K562 (cell line): ENCODE measurements around the gene TLL1. TPM values are rescaled to one million over a fixed set of nuclear protein-coding genes. Genes with fewer than 3 reads are reported as not detected.

Experiments used
- ATAC-seq: fragments of 200-7000 bp; cut with Tn5 transposase; 3 replicates; pipeline ENCODE4 v1.9.1; 2020; ENCODE audit warnings: moderate library complexity
- BruUV-seq: library from RNA; stranded (reverse); fragments of 400-500 nt; replicated peaks from 2 replicates; lab custom pipeline; 2021; lab: Mats Ljungman, UMichigan
- CTCF ChIA-PET: fragments of 300-600 bp; formaldehyde crosslinking; extraction: SDS; loops from one replicate; lab custom pipeline; 2021; ENCODE audit warnings: low intra/inter-chr PET ratio; lab: Yijun Ruan, JAX
- POLR2A ChIA-PET: fragments of 300-600, 350-650 bp; sonication (Branson Sonifier 250); formaldehyde crosslinking; extraction: SDS; loops from one replicate; lab custom pipeline; 2021; ENCODE audit warnings: antibody characterized with exemption, inconsistent platforms; lab: Yijun Ruan, JAX
- DNase-seq, 4 experiments: peaks; one replicate each; pipeline versions ENCODE4 v3.0.0 to v3.0.0-alpha.2; 2011 to 2018; ENCODE audit warnings: low spot score in 3 of 4, mixed read lengths in 3 of 4; ENCODE audit errors: extremely low read depth in 1 of 4
- FAIRE-seq: peaks from 2 replicates; lab custom pipeline; 2011; peaks lifted over from hg19 to GRCh38; lab: Jason Lieb, UNC
- H2AFZ ChIP-seq: 2 replicates; pipeline ENCODE4 v1.6.0; 2011; ENCODE audit warnings: low read depth, low read length, control low read depth, inconsistent platforms
- H3K27ac ChIP-seq: fragments of 200-600 bp; 3 replicates; pipeline ENCODE4 v1.8.0; 2011; ENCODE audit warnings: low read depth, mild to moderate bottlenecking, control low read depth, inconsistent platforms, low read length, moderate library complexity, mixed read lengths; ENCODE audit errors: extremely low read depth
- H3K27me3 ChIP-seq, 2 experiments: fragments of 300-600 bp in 1 of 2; 2 replicates in 1 of 2; 3 replicates in 1 of 2; pipeline versions ENCODE4 v1.6.0 to v1.8.0; 2011; ENCODE audit warnings: inconsistent platforms in 2 of 2, low read length in 2 of 2, mild to moderate bottlenecking in 1 of 2, mixed read lengths in 1 of 2, moderate library complexity in 1 of 2; ENCODE audit not compliant: control insufficient read depth in 2 of 2, insufficient read depth in 2 of 2
- H3K36me3 ChIP-seq: fragments of 300-600 bp; 3 replicates; pipeline ENCODE4 v1.8.0; 2011; ENCODE audit warnings: mild to moderate bottlenecking, low read length, inconsistent platforms; ENCODE audit not compliant: control insufficient read depth, insufficient read depth
- H3K4me1 ChIP-seq, 2 experiments: fragments of 200-600 bp in 1 of 2; replicated peaks in 1 of 2; 2 replicates in 1 of 2; 3 replicates in 1 of 2; pipeline versions ENCODE4 v1.5.1 to v1.8.0; 2011; ENCODE audit warnings: inconsistent platforms in 2 of 2, low read length in 2 of 2, mild to moderate bottlenecking in 1 of 2, mixed read lengths in 1 of 2, moderate library complexity in 1 of 2; ENCODE audit not compliant: control insufficient read depth in 2 of 2, insufficient read depth in 2 of 2
- H3K4me2 ChIP-seq: 2 replicates; pipeline ENCODE4 v1.6.1; 2011; ENCODE audit warnings: low read length, control low read depth, inconsistent platforms, mixed read lengths; ENCODE audit not compliant: insufficient read depth
- H3K4me3 ChIP-seq: fragments of 200-600 bp; sonication (generic), shearing (Covaris generic); 2 replicates; pipeline ENCODE4 v1.5.1; 2016; ENCODE audit warnings: control low read depth, inconsistent platforms
- H3K79me2 ChIP-seq: fragments of 200-600 bp; 3 replicates; pipeline ENCODE4 v1.8.0; 2011; ENCODE audit warnings: low read length, inconsistent platforms; ENCODE audit not compliant: control insufficient read depth, insufficient read depth
- H3K9ac ChIP-seq, 2 experiments: 2 replicates each; pipeline versions ENCODE4 v1.6.0 to v1.6.1; 2011; ENCODE audit warnings: low read depth in 2 of 2, low read length in 2 of 2, control low read depth in 1 of 2, inconsistent platforms in 1 of 2, mild to moderate bottlenecking in 1 of 2, mixed read lengths in 1 of 2; ENCODE audit not compliant: insufficient read depth in 1 of 2
- H3K9me1 ChIP-seq: one replicate; pipeline ENCODE4 v1.6.0; 2011; ENCODE audit warnings: inconsistent platforms, mild to moderate bottlenecking, low read length, moderate library complexity; ENCODE audit not compliant: control insufficient read depth, insufficient read depth
- H3K9me3 ChIP-seq: replicated peaks from 2 replicates; pipeline ENCODE4 v1.5.1; 2011; ENCODE audit warnings: low read depth, low read length, inconsistent platforms; ENCODE audit not compliant: control insufficient read depth, insufficient read depth
- H4K20me1 ChIP-seq: replicated peaks from 2 replicates; pipeline ENCODE4 v1.6.1; 2011; ENCODE audit warnings: low read length, inconsistent platforms, mixed read lengths; ENCODE audit not compliant: control insufficient read depth, insufficient read depth
- CBFA2T3 ChIP-seq: fragments of 450-650 bp; IDR thresholded peaks from 2 replicates; pipeline ENCODE4 v1.6.1; 2017
- DPF2 ChIP-seq: fragments of 450-650 bp; IDR thresholded peaks from 2 replicates; pipeline ENCODE4 v1.6.1; 2016
- E2F6 ChIP-seq, 2 experiments: IDR thresholded peaks; 2 replicates each; pipeline ENCODE4 v1.6.1; 2011; ENCODE audit warnings: borderline replicate concordance in 1 of 2, control low read depth in 1 of 2, low read depth in 1 of 2, low read length in 1 of 2, mild to moderate bottlenecking in 1 of 2, mixed read lengths in 1 of 2, moderate library complexity in 1 of 2; ENCODE audit not compliant: insufficient read depth in 1 of 2, insufficient read length in 1 of 2, poor library complexity in 1 of 2, severe bottlenecking in 1 of 2; ENCODE audit errors: extremely low read depth in 1 of 2
- MED1 ChIP-seq: sonication (generic); formaldehyde crosslinking; IDR thresholded peaks from 2 replicates; pipeline ENCODE4 v1.8.1; 2023; ENCODE audit warnings: missing genetic modification reagents, borderline replicate concordance
- MYC ChIP-seq, 2 experiments: fragments of 250-450 bp in 1 of 2; sonication (Bioruptor Pico) in 1 of 2; IDR thresholded peaks; 2 replicates each; pipeline versions ENCODE4 v1.5.1 to v1.6.1; 2012 to 2021; ENCODE audit warnings: low read depth in 2 of 2, borderline replicate concordance in 1 of 2, improper control_type of control experiment in 1 of 2, low read length in 1 of 2, mild to moderate bottlenecking in 1 of 2, moderate library complexity in 1 of 2
- NCOA1 ChIP-seq: fragments of 450-650 bp; IDR thresholded peaks from 2 replicates; pipeline ENCODE4 v1.6.1; 2016; ENCODE audit warnings: low read depth
- RAD51 ChIP-seq: fragments of 450-650 bp; IDR thresholded peaks from 2 replicates; pipeline ENCODE4 v1.7.1; 2016; ENCODE audit warnings: low read depth, mild to moderate bottlenecking, borderline replicate concordance
- SIRT6 ChIP-seq: IDR thresholded peaks from one replicate; pipeline ENCODE4 v1.6.1; 2012; ENCODE audit warnings: low read depth, mild to moderate bottlenecking, control low read depth, inconsistent platforms, low read length, moderate library complexity
- ZNF584 ChIP-seq: fragments of 200-800 bp; sonication (Bioruptor generic); IDR thresholded peaks from 2 replicates; pipeline ENCODE4 v1.6.1; 2016; ENCODE audit warnings: low read depth, mild to moderate bottlenecking, missing genetic modification characterization, missing compliant biosample characterization
- WGBS: fragments of 100-300 bp; shearing (Covaris generic); methylation state at CpG from one replicate; pipeline ENCODE4 v1.1.6; 2016; ENCODE audit warnings: low coverage, mixed read lengths; ENCODE audit not compliant: insufficient coverage; ENCODE audit errors: missing lambda C conversion rate; 5-methylcytosine and 5-hydroxymethylcytosine counted together
- in situ Hi-C: fragments of 300-500 bp; cut with MboI; formaldehyde crosslinking; loops from 4 replicates; pipeline ENCODE4 v1.15.0; 2018; ENCODE audit warnings: inconsistent platforms, mixed read lengths
- intact Hi-C: fragments of 100-400 bp; cut with micrococcal nuclease; formaldehyde crosslinking; loops from 2 replicates; pipeline ENCODE4 v1.14.2; 2022
- polyA plus RNA-seq, 8 experiments: library from polyadenylated mRNA; depleted of rRNA in 4 of 8; stranded (reverse) in 5 of 8; unstranded in 3 of 8; fragments of >200 nt; fragmentation: Nextera tagmentation in 2 of 8; fragmentation: Illumina TruSeq in 1 of 8; extraction: Ambion mirVana in 2 of 8; extraction: Trizol in 1 of 8; gene quantifications; 2 replicates each; pipeline versions ENCODE4 v1.2.1 to v1.2.3, GENCODE V29; 2011 to 2014; ENCODE audit warnings: inconsistent platforms in 1 of 8, missing spikeins in 1 of 8
- total RNA-seq, 7 experiments: library from RNA; depleted of rRNA in 6 of 7; stranded (reverse); fragments of >200 nt in 6 of 7; fragmentation: Illumina TruSeq in 2 of 7; extraction: Trizol in 2 of 7; gene quantifications; 2 replicates each; pipeline versions ENCODE4 v1.2.1 to v1.2.3, GENCODE V29; 2011 to 2021; ENCODE audit warnings: low replicate concordance in 1 of 7
- TF ChIP-seq, protein P1 (sequence below), 3 experiments: fragments of 200-800 bp in 1 of 3; fragments of 250-450 bp in 1 of 3; fragments of 450-650 bp in 1 of 3; sonication (Bioruptor Pico) in 1 of 3; sonication (Bioruptor generic) in 1 of 3; formaldehyde crosslinking in 1 of 3; IDR thresholded peaks; 2 replicates each; pipeline versions ENCODE4 v1.6.1 to v1.8.0; 2016 to 2022; ENCODE audit warnings: mild to moderate bottlenecking in 2 of 3, missing genetic modification characterization in 2 of 3, missing compliant biosample characterization in 1 of 3, moderate library complexity in 1 of 3

Gene TLL1
- total and polyA plus RNA-seq, 9 of the 15 experiments (the other 6 are each of a cell fraction or from before 2014, with no cell fraction given) = not detected

DNA sequence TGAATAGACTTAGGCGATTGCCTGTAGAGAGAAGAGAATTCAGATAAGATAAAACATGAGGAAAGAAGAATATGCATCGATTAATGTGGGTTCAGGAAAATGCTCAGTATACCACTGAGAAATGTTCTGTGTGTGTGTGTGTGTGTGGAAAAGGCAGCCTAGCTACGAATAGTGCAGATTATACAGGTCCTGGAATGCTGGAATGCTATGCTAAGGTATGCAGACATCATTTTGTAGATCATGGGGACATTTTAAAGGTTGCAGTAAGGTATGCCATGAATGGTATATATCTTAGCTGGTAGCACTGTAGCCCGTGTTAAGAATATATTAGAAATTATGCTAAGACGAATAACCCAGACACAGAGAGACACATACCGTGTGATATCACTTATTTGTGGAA is 267.9 kb downstream of the TLL1 start:
- FAIRE-seq (no peak), ATAC-seq (no peak), DNase-seq (no peak)
- Histone ChIP-seq H2AFZ (no peak overlapping the region), H3K79me2 (no peaks in the 10 kb centered on the region), H3K36me3 (no peaks in the 10 kb centered on the region), H3K27ac (no peak overlapping the region), H3K27me3 (no peaks in the 10 kb centered on the region), H4K20me1 (no peaks in the 10 kb centered on the region), H3K9me3 (no peaks in the 10 kb centered on the region), H3K4me2 (no peak overlapping the region), H3K9ac (no peak overlapping the region), H3K4me1 (no peaks in the 10 kb centered on the region), H3K4me3 (no peak overlapping the region), H3K9me1 (no peaks in the 10 kb centered on the region)
- intact Hi-C loops = no loop called here
- in situ Hi-C loops = no loop called here
- no TSS peak for BruUV-seq
- WGBS = 0% methylated on average over 6 of the region's 6 CpGs
- ChIA-PET CTCF (no interaction called here), POLR2A (no interaction called here)
- TF ChIP-seq NCOA1 (no peak), SIRT6 (no peak), CBFA2T3 (no peak)

- no peak for DNase-seq
- no peak for ATAC-seq
- TF ChIP-seq ZNF584 (CRISPR knock-in tag) = no peak
- TF ChIP-seq MYC (IDR thresholded peaks at IDR 0.05; ENCODE audit: low read depth, low read length) = no peak
- TF ChIP-seq MYC (CRISPR knock-in tag; IDR thresholded peaks at IDR 0.05; ENCODE audit: borderline replicate concordance, low read depth) = no peak
- TF ChIP-seq E2F6 (IDR thresholded peaks at IDR 0.05; ENCODE audit: borderline replicate concordance in 1 of 2, extremely low read depth in 1 of 2, insufficient read depth in 1 of 2, insufficient read length in 1 of 2, low read depth in 1 of 2, low read length in 1 of 2, poor library complexity in 1 of 2, severe bottlenecking in 1 of 2) = no peak
- no peak for TF ChIP-seq DPF2
- no peak for TF ChIP-seq RAD51
- TF ChIP-seq, protein P1, sequence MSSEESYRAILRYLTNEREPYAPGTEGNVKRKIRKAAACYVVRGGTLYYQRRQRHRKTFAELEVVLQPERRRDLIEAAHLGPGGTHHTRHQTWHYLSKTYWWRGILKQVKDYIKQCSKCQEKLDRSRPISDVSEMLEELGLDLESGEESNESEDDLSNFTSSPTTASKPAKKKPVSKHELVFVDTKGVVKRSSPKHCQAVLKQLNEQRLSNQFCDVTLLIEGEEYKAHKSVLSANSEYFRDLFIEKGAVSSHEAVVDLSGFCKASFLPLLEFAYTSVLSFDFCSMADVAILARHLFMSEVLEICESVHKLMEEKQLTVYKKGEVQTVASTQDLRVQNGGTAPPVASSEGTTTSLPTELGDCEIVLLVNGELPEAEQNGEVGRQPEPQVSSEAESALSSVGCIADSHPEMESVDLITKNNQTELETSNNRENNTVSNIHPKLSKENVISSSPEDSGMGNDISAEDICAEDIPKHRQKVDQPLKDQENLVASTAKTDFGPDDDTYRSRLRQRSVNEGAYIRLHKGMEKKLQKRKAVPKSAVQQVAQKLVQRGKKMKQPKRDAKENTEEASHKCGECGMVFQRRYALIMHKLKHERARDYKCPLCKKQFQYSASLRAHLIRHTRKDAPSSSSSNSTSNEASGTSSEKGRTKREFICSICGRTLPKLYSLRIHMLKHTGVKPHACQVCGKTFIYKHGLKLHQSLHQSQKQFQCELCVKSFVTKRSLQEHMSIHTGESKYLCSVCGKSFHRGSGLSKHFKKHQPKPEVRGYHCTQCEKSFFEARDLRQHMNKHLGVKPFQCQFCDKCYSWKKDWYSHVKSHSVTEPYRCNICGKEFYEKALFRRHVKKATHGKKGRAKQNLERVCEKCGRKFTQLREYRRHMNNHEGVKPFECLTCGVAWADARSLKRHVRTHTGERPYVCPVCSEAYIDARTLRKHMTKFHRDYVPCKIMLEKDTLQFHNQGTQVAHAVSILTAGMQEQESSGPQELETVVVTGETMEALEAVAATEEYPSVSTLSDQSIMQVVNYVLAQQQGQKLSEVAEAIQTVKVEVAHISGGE (CRISPR knock-in tag; IDR thresholded peaks at IDR 0.05) = no peak
- TF ChIP-seq MED1 = no peak
Measured at GRCh38 chr4:166143227-166143626, 270.2 kb downstream of the TLL1 start.

More at GRCh38 chr4:166143227-166143626, 270.2 kb downstream of the TLL1 start:
- in situ Hi-C loops = no loop called here
- no peak for FAIRE-seq
- no peaks in the 10 kb centered on the region for H4K20me1 ChIP-seq
- H3K27ac ChIP-seq = no peak overlapping the region
- H3K9me3 ChIP-seq = no peaks in the 10 kb centered on the region
- H3K4me2 ChIP-seq = no peak overlapping the region
- H3K27me3 ChIP-seq = no peaks in the 10 kb centered on the region
- H2AFZ ChIP-seq = no peak overlapping the region
- POLR2A ChIA-PET = no interaction called here
- no peaks in the 10 kb centered on the region for H3K4me1 ChIP-seq
- H3K36me3 ChIP-seq = no peaks in the 10 kb centered on the region
- whole genome bisulfite sequencing = 1% methylated on average over 6 of the region's 6 CpGs
- no peaks in the 10 kb centered on the region for H3K9me1 ChIP-seq
- intact Hi-C loops = no loop called here
- CTCF ChIA-PET = no interaction called here
- no TSS peak for BruUV-seq
- no peak overlapping the region for H3K9ac ChIP-seq
- no peaks in the 10 kb centered on the region for H3K79me2 ChIP-seq
- H3K4me3 ChIP-seq = no peak overlapping the region
